Fibroblast of lung (primary cell): ENCODE measurements around the gene NRIP1.

Source experiments
- CTCF ChIP-seq, 2 donors: IDR thresholded peaks in 1 of 2; conservative IDR thresholded peaks in 1 of 2; 1 replicate in 1 of 2; 2 replicates in 1 of 2; pipeline ENCODE4 v1.5.1; 2011 to 2012; ENCODE audit warnings: low read length in 2 of 2, control low read depth in 1 of 2, inconsistent platforms in 1 of 2, low read depth in 1 of 2, mild to moderate bottlenecking in 1 of 2
- EZH2 ChIP-seq: IDR thresholded peaks from 2 replicates; pipeline ENCODE4 v1.5.1; 2012; ENCODE audit warnings: low read length, control low read depth, mild to moderate bottlenecking; ENCODE audit errors: missing control alignments

- TF ChIP-seq EZH2 (no peak), CTCF (conservative IDR thresholded peaks at IDR 0.05 in 1 of 2, IDR thresholded peaks at IDR 0.05 in 1 of 2; ENCODE audit: low read depth in 1 of 2, low read length in 2 of 2) (no peak)
Measured at GRCh38 chr21:15027056-15027455, 37.7 kb downstream of the NRIP1 start.
